ENCODE measurements around the gene HKDC1. TPM values are rescaled to one million over a fixed set of nuclear protein-coding genes. Genes with fewer than 3 reads are reported as not detected.
"Not testable (repeated sequence)": the region's sequence is repeated elsewhere in the genome, so short reads cannot be mapped to it uniquely, and the experiment has no call there.

Gene HKDC1
- total and polyA plus RNA-seq, 12 donors: under 0.01 to 0.67 (median 0.15) TPM; not detected in 6

GRCh38 chr10:69278446-69278963 is 58.4 kb downstream of the HKDC1 start, which contains the start of gene HK1:
Gene HK1 (plus strand): TSS chr10:69278496.
- Histone ChIP-seq H3K4me1 (replicated peaks in 1 of 2) (peaks cover 0 to 5% of the 10 kb centered on the region in 2 donors), H3K9me3 (replicated peaks in 1 of 3) (no peaks in the 10 kb centered on the region), H3K27ac (peak within 1 kb of the TSS in 2 of 5 donors; percentile 45), H3K36me3 (replicated peaks in 1 of 2) (no peaks in the 10 kb centered on the region), H3K27me3 (no peaks in the 10 kb centered on the region), H3K4me3 (no peak within 1 kb of the TSS)
- DNase-seq: peak in 5 of 7 donors; percentile 22 to 54 (median 29)
- intact Hi-C loops (cut with DNase I): no loop called here
- TF ChIP-seq POLR2A (IDR thresholded peaks at IDR 0.05) (no peak), CTCF (IDR thresholded peaks at IDR 0.05) (no peak)
- 61 to 79% (median 69%) methylated on average over 11 of the region's 11 CpGs for WGBS, 4 donors

- Histone ChIP-seq H3K27ac (peak overlapping the region in 2 of 5 donors; percentile 35 to 45), H3K36me3 (replicated peaks in 1 of 2) (no peaks in the 10 kb centered on the region), H3K9me3 (replicated peaks in 1 of 3) (no peaks in the 10 kb centered on the region), H3K27me3 (no peaks in the 10 kb centered on the region), H3K4me1 (replicated peaks in 1 of 2) (peaks cover 0 to 5% of the 10 kb centered on the region in 2 donors), H3K4me3 (no peak overlapping the region)
- TF ChIP-seq POLR2A (IDR thresholded peaks at IDR 0.05) (no peak), CTCF (IDR thresholded peaks at IDR 0.05) (no peak)
- no peak for DNase-seq
- intact Hi-C loops (cut with DNase I): no loop called here
- WGBS, 4 donors: 84 to 93% (median 85%) methylated on average over 2 of the region's 2 CpGs
Observed at GRCh38 chr10:69279110-69279509, 59.0 kb downstream of the HKDC1 start.

GRCh38 chr10:69281507-69282413 is 61.6 kb downstream of the HKDC1 start:
- TF ChIP-seq POLR2A (IDR thresholded peaks at IDR 0.05) (no peak), CTCF (IDR thresholded peaks at IDR 0.05) (no peak)
- no peak for DNase-seq
- Histone ChIP-seq H3K4me1 (replicated peaks in 1 of 2) (peaks cover 0 to 5% of the 10 kb centered on the region in 2 donors), H3K27me3 (no peaks in the 10 kb centered on the region), H3K9me3 (replicated peaks in 1 of 3) (no peaks in the 10 kb centered on the region), H3K4me3 (no peak overlapping the region), H3K27ac (no peak overlapping the region), H3K36me3 (replicated peaks in 1 of 2) (no peaks in the 10 kb centered on the region)
- intact Hi-C loops (cut with DNase I): no loop called here
- 83 to 91% (median 86%) methylated on average over 8 of the region's 8 CpGs for WGBS, 4 donors

- H3K36me3 ChIP-seq (replicated peaks in 1 of 2); H3K9me3 ChIP-seq (replicated peaks in 1 of 3); H3K27me3 ChIP-seq; H3K27ac ChIP-seq; H3K4me1 ChIP-seq (replicated peaks in 1 of 2); DNase-seq; intact Hi-C loops (cut with DNase I); H3K4me3 ChIP-seq: not testable (repeated sequence)
- 82 to 91% (median 87%) methylated on average over 6 of the region's 6 CpGs for WGBS, 4 donors
Observed at GRCh38 chr10:69284402-69284801, 64.3 kb downstream of the HKDC1 start.
